ENCODE data around the gene KCP.
A peak's percentile ranks its signal among the peaks of the same experiment; 100 is the strongest.

KCP gene

DNA sequence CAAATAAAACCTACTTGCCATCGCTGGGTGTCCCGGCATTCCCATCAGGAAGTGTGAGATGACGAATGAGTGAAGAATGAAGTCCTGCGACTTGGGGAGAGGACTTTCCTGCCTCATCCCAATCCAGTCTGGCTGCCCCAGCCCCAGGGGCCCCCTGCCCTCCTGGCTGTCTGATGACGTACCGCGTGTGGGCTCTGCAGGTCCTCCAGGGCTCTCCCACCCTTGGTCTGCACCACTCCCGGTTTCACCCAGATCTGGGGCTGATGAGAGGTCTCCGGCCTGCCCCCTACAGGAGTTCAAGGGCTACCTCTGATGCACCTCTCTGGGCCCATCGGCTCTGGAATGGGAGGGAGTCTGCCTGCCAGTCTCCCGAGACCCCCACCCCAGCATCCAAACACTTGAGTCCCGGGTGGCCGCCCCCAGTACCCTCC, 38.1 kb downstream of the KCP start:
- no peak for DNase-seq

DNA sequence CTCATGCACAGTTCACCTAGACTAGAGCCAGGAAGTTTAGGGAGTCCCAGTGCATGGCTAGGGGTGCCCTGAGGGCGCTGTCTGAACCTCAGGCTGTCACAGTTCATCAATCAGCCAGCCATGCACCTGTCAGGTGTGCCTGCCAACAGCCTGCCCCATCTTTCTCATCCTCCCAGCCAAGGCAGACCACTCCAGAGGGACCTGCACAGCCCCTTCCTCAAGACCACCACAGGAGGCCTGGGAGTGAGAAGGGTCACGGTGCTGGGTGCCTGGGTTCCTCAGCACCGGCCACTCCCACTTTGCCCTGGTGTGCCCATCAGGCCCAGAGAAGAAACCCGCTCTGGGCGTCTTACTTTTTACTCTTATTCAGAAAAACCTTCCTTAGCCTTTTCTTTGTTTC, 39.5 kb downstream of the KCP start:
- no peak for DNase-seq

DNA sequence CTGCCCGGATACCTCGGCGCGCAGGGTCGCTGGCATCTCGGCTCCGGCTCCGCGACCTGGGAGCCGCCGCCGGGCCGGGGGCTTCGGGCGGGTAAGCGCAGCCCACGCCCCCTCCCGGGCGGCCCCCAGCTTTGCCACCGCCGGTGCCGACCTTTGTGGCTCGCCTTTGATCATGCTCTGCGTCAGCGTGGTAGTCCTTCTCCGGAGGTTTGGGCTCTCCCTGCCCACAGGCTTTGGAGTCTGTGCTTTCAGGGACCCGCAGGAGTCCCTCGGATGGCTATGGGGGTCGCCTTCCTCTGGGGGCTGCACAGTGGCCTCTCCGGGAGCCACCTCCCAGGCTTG, 40.6 kb downstream of the KCP start:
- DNase-seq = no peak

DNA sequence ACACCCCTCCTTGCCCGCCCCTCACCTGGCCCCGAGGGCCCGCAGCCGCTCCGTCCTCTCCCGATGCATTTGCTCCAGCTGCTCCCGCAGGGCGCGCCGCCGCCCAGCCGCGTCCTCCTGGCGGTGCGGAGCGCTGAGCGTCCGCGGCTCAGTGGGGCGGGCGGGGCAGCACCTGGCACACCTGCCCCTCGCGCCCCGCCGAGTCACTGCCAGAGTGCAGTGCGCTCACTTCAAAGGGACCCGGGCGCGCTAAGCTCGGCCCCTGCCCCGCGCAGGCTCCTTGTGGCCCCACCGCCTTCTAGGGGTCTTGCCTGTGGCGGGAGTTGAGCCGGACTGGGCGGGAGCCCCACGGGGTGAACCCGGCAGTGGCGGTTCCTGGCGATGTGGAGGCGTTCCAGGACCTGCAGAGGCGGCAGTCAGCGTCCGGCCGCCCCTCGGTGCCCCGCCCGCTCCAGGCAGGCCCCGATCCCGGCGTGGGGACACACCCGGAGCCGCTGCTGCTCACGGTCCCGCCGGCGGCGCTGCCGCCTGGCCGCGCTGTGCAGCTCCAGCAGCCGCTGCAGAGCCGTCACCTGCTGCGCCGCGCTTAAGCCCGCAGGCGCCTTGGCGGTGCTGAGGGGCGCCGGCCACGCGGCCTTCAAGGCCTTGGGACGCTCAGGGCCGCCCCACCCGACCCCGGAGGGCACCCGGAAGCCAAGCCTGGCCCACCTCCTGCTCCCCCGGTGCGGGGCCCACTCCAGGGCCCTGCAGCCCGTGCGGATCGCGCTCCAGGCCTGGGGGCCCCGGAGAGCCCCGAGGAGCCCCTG, 41.2 kb downstream of the KCP start:
- DNase-seq = peak in 5 of 6 experiments; percentile 23 to 58 (median 33)

DNA sequence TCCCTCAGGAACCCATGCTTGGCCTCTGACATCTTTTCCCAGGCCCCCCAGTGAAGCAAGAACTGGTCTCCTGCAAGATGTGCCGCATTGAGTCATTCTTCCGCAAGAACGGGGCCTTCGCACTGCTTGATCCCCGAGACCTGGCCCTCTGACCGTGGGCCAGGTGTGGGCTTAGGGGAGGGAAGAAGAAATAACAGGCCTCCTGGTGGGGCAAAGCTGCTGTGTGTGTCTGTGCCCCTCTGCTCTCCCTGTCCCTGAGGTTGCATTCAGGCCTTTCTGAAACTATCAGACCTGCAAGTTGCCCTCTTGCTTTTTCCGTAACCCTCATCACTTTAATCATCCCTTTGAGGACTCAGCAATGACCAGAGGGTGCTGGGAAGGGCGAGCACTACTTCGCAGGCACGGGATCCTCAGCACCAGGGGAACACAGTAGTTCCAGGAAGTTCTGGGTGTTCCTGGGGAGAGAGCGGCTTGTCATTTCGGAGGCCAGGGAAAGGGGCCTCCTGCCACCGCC, 41.8 kb downstream of the KCP start:
- no peak for DNase-seq

DNA sequence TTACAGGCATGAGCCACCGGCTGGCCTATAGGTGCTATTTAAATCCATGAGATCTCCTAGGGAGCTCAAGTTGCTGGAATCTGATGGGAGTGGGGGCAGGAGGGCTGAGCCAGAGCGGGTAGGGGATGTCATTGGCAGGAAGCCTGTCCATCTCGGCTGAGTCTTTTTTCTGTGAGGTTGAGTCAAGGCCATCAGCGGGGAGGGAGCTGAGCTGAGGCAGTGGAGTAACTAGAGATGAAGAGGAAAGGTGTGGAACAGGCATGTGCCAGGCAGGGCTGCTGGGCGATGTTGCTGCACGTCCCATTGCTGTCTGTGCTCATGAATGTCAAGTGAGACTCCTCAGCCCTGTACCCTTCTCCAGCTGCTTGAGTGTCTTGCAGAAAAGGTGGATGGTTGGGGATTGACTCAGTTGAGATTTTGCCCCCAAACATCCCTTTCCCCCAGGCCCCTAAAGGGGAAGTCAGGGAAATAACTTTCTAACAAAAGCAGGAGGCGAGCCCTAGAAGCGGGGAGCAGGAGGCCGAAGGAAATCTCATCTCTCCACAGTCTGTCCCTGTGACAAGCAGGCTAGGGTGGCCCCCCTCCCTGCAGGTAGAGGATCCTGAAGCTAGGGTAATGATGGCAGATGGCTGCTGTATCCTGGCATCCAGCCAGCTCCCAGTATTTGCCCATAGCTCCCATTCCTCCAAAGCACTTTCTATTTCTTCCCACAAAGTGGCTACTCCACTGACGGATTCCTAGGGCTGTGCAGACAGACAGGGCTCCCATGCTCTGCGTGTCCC, 42.5 kb downstream of the KCP start:
- DNase-seq = no peak

DNA sequence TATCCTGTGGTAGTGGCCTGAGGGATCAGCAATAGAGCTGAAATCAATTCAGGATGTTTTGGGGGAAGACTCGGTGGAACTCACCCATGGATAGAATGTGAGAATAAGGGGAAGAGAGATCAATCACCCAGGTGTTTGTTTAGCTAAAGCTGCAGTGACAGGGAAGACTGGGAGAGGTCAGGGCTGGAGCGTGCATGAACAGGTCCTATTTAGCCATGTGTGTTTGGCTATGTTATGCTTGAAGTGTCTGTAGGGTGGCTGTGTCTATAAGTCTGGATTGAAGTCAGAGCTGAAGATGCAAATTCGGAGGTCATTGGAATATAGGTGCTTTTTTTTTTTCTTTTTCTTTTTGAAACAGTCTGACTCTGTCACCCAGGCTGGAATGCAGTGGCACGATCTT, 43.3 kb downstream of the KCP start:
- DNase-seq = no peak

DNA sequence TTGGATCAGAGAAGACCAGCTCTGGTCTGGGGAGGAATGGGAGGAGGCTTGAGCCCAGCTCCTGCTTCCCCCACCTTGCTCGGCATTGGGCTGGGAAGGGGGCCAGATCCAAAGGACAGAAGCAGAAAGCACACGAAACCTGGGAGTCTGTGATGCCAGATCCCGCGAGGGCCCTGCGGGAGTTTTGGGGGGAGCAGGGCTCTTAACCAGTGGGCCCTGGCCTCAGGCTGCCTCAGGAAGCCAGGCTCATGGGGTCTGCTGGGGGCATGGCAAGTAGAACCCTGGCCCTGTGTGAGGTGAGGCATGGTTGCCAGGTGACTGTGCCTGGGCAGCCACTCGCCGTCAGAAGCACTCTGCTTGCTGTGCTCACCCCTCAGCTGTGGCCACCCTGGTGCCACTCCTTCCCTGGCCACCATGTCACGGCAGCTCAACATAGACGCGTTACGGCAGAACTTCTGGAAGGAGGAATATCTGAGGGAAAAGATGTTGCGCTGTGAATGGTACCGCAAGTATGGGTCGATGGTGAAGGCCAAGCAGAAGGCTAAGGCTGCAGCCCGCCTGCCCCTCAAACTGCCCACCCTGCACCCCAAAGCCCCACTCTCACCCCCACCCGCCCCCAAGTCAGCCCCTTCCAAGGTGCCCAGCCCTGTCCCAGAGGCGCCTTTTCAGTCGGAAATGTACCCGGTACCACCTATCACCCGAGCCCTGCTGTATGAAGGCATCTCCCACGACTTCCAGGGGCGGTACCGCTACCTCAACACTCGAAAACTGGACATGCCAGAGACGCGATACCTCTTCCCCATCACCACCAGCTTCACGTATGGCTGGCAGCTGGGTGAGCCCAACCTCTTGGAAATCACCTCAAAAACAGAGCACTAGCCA, 44.3 kb downstream of the KCP start:
- DNase-seq = no peak

DNA sequence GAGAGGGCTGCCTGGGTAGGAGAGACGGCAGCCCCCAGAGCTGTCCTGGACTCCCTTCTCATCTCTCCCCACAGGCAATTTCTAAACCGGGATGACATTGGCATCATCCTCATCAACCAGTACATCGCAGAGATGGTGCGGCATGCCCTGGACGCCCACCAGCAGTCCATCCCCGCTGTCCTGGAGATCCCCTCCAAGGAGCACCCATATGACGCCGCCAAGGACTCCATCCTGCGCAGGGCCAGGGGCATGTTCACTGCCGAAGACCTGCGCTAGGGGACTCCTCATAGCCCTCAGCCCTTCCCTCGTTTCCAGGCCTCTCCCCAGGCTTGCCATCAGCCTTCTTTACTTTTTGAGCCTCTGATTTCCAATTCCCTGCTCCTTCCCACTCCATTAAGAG, 45.2 kb downstream of the KCP start:
- no peak for DNase-seq

DNA sequence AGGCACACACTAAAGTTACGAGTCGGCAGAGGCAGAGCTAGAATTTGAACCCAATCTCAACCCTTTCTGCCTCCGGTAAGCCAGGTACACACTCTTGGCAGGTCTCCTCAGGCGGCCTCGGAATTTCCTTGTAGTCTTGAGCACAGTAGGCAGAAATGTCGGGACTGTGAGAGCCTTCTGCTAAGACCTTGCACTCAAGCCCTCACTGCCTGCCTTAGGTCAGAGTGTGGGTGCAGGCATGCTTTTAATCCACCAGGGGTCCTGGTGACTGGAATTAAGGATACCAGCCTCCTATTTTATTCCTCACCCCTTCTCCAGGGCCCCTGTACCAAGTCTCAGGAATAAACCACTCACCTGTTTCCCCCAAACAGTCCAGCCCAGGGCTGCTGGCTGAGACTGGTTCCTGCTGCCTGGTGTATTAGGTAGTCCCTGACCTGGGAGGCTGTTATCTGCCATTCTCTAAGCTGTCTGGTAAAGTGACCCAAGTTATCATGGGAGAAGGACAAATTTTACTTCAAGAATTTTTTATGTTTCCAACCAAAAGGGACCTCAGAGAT, 47.0 kb downstream of the KCP start:
- peak in 5 of 6 experiments; percentile 11 to 50 (median 34) for DNase-seq

DNA sequence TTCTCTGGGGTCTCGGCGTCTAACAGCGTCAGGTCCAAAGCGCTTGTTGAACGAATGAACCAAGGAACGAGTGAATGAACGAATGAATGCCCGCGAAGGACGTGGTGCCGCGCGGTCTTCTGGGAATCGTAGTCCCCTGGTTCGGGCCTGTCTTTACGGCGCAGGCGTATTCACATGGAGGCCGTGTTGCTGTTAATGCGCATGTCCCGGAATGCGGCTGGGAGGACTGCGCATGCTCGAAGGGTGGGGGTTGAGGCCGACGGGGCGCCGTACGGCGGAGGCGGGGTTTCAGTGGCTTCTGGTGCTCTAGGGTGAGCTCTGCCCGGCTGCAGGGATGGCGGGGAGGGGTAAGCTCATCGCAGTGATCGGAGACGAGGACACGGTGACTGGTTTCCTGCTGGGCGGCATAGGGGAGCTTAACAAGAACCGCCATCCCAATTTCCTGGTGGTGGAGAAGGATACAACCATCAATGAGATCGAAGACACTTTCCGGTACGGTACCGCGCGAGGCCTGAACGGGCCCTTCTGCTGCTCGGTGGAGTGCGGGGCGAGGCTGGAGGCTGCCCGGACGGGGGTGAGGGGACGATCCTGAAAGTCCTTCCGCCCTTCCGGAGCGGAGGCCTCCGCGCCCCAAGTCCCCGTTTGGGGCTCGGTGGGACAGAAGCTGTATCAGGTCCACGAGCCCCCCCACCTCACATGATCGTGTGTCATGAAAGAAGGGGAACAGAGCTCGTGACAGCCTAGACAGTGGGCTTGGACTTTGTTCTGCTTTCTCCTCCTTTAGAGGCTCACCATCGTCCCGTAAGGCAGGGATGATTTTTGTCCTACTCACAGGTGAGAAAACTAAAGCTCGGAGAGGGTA, 47.7 kb downstream of the KCP start, which contains the start of gene ATP6V1F:
Gene ATP6V1F (plus strand): TSS at position 286 of the 862 bp plus-strand sequence. CDS start 49 bp downstream, at position 335.
- DNase-seq = peak; percentile 97 to 99 (median 98)

DNA sequence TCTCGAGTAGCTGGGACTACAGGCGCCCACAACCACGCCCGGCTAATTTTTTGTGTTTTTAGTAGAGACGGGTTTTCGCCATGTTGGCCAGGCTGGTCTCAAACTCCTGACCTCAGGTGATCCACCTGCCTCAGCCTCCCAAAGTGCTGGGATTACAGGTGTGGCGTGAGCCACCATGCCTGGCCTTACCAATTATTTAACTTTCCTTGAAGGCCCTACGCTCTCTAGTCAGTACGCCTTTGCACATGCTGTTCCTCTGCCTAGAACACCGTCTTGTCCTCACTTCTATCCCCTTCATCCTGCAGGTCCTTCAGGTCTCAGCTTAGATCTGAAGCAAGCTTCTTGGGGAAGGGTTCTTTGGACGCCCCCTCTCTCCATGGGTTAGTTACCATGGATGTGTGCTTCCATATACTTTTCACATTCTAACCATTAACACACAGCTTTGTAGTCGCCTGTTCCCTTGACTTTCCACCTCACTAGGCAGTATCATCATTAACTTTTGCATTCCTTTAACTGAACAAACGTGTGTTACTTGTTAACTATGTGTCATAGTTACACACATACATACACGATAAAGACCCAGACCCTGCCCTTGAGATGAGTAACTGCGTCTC, 48.4 kb downstream of the KCP start:
- DNase-seq = peak in 1 of 6 experiments; percentile 31

DNA sequence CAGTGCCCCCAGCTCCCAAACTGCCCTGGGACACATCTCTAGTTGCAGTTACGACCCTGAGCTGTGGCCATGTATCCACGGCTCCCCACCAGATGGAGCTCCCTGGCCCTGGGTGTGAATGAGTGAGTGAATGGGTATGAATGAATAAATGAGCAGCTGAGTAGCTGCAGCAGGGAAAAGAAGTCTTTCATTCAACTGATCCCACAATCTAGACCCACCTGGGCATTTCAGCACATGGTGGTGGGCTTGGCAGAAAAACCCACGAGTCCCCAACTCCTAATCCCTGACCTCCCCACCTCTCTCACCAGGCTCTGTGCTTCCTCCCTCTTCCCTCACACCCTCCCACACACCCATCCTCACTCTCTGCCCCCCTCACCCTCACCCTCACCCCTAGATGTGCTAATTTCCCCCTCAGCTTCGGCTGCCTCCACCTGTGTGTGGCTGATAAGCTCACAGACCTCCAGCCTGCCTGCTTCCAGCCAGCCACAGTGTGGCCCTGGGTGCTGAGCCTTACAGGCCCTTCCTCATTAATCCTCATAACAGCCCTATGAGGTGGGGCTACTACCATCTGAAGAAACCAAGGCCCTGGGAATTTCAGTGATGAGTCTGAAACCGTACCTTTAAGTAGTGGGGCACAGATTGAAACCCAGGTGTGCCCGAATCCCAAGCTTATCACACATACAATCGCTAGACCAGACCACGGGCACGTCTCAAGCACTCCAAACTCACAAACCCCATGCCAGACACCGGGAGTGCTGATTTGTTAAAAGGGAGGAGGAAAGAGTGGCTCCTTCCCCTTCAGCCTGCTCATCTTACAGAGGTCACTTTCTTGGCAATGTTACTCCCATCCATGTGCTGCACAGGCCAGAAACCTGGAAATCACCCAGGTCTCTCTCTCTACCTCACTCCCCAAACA, 50.1 kb downstream of the KCP start:
- DNase-seq = no peak

DNA sequence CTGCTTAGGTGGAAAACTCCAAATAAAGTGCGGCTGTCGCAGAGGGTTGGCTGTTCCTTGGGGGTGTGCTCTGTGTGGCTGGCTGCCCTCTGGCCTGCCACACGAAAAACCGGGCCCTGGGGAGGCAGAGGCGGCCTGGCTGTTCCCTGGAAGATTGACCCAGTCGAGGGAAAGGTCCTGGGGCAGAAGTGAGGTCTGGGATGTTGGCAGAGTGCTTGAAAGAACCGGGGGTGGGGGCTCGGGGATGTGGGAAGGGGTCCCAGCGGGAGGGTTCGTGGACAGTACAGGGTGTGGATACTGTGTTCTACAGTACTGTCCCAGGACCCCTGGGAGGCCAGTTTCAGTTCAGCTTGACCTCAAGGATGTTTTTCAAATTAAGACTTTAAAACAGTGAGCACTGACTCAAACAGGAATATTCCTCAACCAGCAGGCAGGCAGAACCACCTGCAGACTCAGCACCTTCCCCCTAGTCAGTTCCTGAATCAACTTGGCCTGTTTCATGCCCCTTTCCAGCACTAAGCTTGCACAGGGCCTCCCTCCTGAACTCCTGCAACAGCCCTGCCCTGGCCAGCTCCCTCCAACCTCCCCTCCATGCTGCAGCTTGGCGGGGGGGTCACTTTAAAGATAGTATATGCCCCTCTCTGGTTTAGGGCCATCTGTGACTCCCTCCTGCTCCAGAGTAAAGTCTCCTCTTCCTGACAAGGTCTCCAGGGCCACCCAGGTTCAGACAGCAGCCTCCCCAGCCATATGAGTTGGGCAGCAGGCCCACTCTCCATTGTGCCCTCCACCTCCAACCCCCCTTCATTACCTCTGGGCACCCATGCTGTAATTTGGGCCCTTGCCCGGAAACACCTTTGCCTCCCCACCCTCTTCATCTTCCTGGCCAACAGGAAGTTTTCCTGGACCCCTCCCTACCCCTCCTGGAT, 51.0 kb downstream of the KCP start:
- DNase-seq = no peak

DNA sequence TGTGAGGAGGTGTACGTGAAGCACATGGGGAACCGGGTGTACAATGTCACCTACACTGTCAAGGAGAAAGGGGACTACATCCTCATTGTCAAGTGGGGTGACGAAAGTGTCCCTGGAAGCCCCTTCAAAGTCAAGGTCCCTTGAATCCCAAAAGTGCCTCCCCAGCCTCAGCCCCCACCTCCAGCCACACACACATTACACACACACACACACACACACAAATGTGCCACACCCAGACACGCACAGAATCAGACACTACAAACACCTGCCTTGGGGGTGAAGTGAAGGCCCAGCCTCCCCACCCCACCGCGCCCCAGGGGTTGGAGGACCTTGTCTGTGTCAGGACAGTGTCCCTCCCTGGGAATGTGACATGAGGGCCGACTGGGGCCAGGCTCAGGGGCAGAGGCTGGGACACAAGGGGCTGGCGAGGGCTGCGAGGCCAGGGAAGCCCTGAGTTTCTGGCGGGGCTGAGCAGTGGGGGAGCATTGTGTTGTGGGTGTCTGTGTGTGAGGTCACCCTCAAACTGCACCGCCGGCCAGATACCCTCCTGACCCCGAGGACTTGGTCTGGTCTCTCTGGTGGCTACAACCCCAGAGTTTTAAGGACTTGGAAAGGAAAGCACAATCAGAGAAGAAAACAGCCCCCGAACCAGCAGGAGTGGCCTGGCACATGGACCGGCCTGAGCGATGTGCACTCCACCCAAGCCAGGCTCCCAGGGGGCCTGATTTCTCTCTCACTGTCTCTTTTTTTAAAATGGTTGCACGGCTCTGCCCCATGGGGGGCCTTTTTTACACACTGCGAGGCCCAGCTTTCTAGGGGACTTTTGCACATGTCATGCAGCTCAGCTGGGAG, 51.9 kb downstream of the KCP start:
- no peak for DNase-seq

DNA sequence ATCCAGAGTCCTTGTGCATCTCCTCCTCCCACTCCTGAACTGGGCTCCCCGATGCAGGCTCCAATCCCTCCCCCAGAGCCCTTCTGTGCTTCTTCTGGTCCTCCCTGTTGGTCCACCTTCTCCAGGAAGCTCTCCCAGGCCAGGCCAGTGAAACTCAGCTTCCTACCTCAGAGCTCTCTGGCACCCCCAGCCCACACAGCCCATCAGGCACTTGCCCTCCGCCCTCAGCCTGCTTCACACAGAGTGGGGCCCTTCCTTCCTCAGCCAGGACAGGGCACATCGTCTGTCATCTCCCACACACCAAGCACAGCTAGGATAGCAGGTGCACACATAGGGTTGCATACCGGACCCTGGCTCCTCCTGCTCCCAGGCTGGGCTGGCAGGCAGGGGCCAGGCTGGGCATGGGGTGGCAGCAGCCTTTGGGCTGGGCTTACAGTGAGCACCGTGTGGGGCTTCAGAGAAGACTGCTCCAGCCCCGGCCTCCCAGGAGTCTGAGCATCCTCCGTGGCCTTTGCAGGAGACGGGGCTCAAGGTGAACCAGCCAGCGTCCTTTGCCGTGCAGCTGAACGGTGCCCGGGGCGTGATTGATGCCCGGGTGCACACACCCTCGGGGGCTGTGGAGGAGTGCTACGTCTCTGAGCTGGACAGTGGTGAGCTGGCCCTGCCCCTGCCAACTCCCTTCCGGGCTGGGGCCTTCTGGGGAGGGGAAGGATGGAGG, 54.3 kb downstream of the KCP start:
- no peak for DNase-seq

DNA sequence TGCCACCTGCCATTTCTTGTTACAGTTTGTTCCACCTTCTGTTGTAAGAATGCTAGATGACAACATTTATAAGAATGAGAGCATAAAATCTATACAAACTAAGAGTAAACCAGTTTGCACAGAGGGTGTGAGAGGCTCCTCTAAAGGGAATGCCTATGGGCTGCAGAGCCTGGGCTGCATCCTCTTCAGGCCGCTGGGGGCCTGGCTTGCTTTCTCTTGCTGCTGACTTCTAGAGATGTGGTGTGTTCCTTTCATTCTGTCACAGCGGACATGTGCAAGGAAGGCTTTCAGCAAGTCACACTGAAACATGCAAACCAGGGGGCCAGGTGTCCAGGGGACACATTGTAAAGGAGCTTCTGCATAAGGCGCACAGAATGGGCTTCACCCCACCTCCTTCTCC, 55.0 kb downstream of the KCP start:
- no peak for DNase-seq
